ENCODE data around the gene TIMMDC1. TPM values are rescaled to one million over a fixed set of nuclear protein-coding genes. Genes with fewer than 3 reads are reported as not detected.

TIMMDC1 gene
- total and polyA plus RNA-seq, 2 experiments from 2014 or later: 54.3 to 160 TPM

DNA sequence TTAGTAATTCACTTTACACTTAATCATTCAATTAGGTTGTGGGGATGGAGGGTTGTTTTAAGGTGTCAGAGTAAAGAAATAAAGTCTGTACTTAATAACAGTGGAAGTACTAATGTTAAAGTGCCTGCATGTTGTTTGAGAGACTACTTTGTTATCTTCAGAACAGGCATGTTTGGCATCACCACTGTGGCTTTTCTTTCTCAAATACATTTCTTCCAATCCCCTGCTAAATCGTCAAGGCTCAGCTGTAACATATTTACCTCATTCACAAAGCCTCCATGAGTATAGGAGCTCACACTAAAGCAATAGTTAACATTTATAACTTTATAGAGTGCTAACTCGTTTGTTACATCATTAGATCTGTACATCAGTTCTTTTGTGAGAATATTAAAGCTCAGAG lies 2.6 kb downstream of the TIMMDC1 start:
- H3F3A ChIP-seq (ENCODE audit: insufficient read depth): 0 out of 2 replicates have a peak, but pooled peaks cover 3% of the 10 kb centered on the region
- peaks cover 19% of the 10 kb centered on the region for H3K36me3 ChIP-seq (ENCODE audit: low read depth)
- peak overlapping the region; percentile 7 for H3K4me2 ChIP-seq (ENCODE audit: unreplicated experiment)
- H3K9me2 ChIP-seq (ENCODE audit: insufficient read depth): no peaks in the 10 kb centered on the region
- 0 out of 2 replicates have a peak overlapping the region, but pooled peaks have one; percentile 2 for H3K4me3 ChIP-seq
- H2AFZ ChIP-seq: no peak overlapping the region
- TF ChIP-seq EZH2 (IDR thresholded peaks at IDR 0.05; ENCODE audit: insufficient read depth, poor library complexity, severe bottlenecking) (no peak), EZH2phosphoT487 (IDR thresholded peaks at IDR 0.05; ENCODE audit: insufficient read depth, low read depth) (no peak)
- H3K9me3 ChIP-seq (ENCODE audit: low read depth): no peaks in the 10 kb centered on the region
- H3K4me1 ChIP-seq (ENCODE audit: insufficient read depth): peaks cover 16% of the 10 kb centered on the region
- no peak overlapping the region for H3K27ac ChIP-seq
- 38 to 50% methylated on average over 2 of the region's 2 CpGs for WGBS, 2 experiments (ENCODE audit: low coverage in 1 of 2, low lambda C conversion rate in 2 of 2, missing lambda C conversion rate in 2 of 2)
- in situ Hi-C loops (cut with MboI): no loop called here
- H3K9ac ChIP-seq: no peak overlapping the region
- DNase-seq: no peak
- H3K27me3 ChIP-seq (replicated peaks; ENCODE audit: insufficient read depth): no peaks in the 10 kb centered on the region
- no peaks in the 10 kb centered on the region for H4K20me1 ChIP-seq (ENCODE audit: insufficient read depth)
- H3K79me2 ChIP-seq (ENCODE audit: insufficient read depth): peaks cover 54% of the 10 kb centered on the region

DNA sequence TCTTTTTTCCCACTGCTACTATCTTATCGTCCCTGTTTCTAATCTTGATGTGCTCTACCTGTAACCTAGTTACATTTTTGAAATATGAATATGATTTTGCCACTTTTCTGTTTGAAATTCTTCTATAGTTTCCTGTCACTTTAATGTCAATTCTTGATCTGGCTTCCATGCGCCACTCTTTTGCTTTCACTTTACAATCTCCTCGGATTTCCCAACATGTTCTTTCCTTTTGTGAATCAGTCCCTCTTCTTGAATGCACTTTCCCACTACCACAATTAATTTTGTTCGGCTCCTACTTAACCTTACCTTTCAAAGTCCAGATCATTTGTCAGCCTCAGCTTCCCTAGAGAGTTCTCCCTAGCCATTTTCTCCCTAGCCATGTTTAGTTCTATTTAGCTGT lies 8.3 kb downstream of the TIMMDC1 start:
- H3K4me3 ChIP-seq: no peak overlapping the region

DNA sequence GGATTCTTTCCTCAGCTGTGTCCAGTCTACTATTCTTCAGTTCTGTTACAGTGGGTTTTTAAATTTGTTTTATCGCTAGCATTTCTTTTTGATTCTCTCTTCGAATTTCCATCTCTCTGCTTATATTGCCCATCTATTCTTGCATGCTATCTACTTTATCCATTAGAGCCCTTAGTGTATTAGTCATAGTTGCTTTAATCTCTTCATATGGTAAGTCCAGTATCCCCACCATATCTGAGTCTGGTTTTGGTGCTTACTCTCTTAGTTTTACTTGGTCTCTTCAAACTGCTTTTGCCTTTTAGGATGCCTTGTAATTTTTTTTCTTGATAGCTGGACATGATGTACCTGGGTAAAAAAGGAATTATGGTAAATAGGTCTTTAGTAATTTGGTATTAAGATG lies 9.1 kb downstream of the TIMMDC1 start:
- no peaks in the 10 kb centered on the region for H4K20me1 ChIP-seq (ENCODE audit: insufficient read depth)
- no peaks in the 10 kb centered on the region for H3F3A ChIP-seq (ENCODE audit: insufficient read depth)
- H3K4me3 ChIP-seq: no peak overlapping the region
- H3K9ac ChIP-seq: no peak overlapping the region
- H3K4me1 ChIP-seq (ENCODE audit: insufficient read depth): no peaks in the 10 kb centered on the region
- H3K79me2 ChIP-seq (ENCODE audit: insufficient read depth): peaks cover 38% of the 10 kb centered on the region
- no peaks in the 10 kb centered on the region for H3K27me3 ChIP-seq (replicated peaks; ENCODE audit: insufficient read depth)
- no peak overlapping the region for H2AFZ ChIP-seq
- peaks cover 46% of the 10 kb centered on the region for H3K36me3 ChIP-seq (ENCODE audit: low read depth)
- H3K9me3 ChIP-seq (ENCODE audit: low read depth): no peaks in the 10 kb centered on the region
- no peaks in the 10 kb centered on the region for H3K9me2 ChIP-seq (ENCODE audit: insufficient read depth)
- no peak overlapping the region for H3K27ac ChIP-seq
- TF ChIP-seq EZH2 (IDR thresholded peaks at IDR 0.05; ENCODE audit: insufficient read depth, poor library complexity, severe bottlenecking): no peak
- no peak for TF ChIP-seq EZH2phosphoT487 (IDR thresholded peaks at IDR 0.05; ENCODE audit: insufficient read depth, low read depth)
- H3K4me2 ChIP-seq (ENCODE audit: unreplicated experiment): no peak overlapping the region
- in situ Hi-C loops (cut with MboI): no loop called here
- no peak for DNase-seq
- WGBS, 2 experiments (ENCODE audit: low coverage in 1 of 2, low lambda C conversion rate in 2 of 2, missing lambda C conversion rate in 2 of 2): 80 to 93% methylated on average over 2 of the region's 2 CpGs

More for the DNA sequence above, 8.3 kb downstream of the TIMMDC1 start:
- TF ChIP-seq EZH2phosphoT487 (IDR thresholded peaks at IDR 0.05; ENCODE audit: insufficient read depth, low read depth) (no peak), EZH2 (IDR thresholded peaks at IDR 0.05; ENCODE audit: insufficient read depth, poor library complexity, severe bottlenecking) (no peak)
- WGBS, 2 experiments (ENCODE audit: low coverage in 1 of 2, low lambda C conversion rate in 2 of 2, missing lambda C conversion rate in 2 of 2): 84 to 89% methylated on average over 4 of the region's 4 CpGs
- H2AFZ ChIP-seq: no peak overlapping the region
- no peak for DNase-seq
- peaks cover 45% of the 10 kb centered on the region for H3K36me3 ChIP-seq (ENCODE audit: low read depth)
- no peaks in the 10 kb centered on the region for H3K27me3 ChIP-seq (replicated peaks; ENCODE audit: insufficient read depth)
- no peaks in the 10 kb centered on the region for H3F3A ChIP-seq (ENCODE audit: insufficient read depth)
- H3K4me2 ChIP-seq (ENCODE audit: unreplicated experiment): no peak overlapping the region
- in situ Hi-C loops (cut with MboI): no loop called here
- H3K27ac ChIP-seq: no peak overlapping the region
- H3K79me2 ChIP-seq (ENCODE audit: insufficient read depth): peaks cover 40% of the 10 kb centered on the region
- H3K9ac ChIP-seq: no peak overlapping the region
- no peaks in the 10 kb centered on the region for H3K4me1 ChIP-seq (ENCODE audit: insufficient read depth)
- H3K9me2 ChIP-seq (ENCODE audit: insufficient read depth): no peaks in the 10 kb centered on the region
- no peaks in the 10 kb centered on the region for H3K9me3 ChIP-seq (ENCODE audit: low read depth)
- no peaks in the 10 kb centered on the region for H4K20me1 ChIP-seq (ENCODE audit: insufficient read depth)

DNA sequence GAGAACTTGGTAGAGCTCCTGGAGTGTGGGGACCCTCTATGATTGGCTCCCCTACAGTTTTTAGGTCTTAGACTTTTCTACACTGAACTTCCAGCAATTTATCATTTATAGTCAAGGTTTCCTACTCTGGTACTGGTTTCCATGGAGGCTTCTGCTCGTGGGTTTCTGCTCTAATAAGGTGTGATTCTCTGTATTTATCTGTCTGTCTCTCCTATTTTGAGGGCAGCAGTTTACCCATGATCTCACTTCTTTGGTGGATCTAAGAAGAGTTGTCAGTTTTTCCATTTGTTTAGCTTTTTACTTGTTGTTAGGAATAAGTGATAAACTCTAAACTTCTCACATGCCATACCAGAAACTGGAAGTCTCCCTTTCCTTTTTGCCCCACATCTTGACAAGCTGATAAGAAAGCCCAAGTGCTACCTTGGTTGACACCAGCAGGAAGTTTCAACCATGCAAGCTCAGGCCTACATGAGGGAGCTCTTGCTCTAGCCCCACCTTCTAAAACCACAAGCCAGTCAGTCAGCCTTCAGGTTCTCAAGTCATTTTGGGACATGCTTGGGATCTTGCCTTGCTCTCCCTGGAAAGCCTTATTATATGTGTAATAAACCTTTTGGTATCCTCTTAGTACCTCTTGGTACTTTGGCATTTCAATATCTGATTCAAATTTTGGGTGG lies 10.0 kb downstream of the TIMMDC1 start:
- H3K9me3 ChIP-seq (ENCODE audit: low read depth): no peaks in the 10 kb centered on the region
- 79 to 95% methylated on average over 1 of the region's 1 CpG for WGBS, 2 experiments (ENCODE audit: low coverage in 1 of 2, low lambda C conversion rate in 2 of 2, missing lambda C conversion rate in 2 of 2)
- in situ Hi-C loops (cut with MboI): no loop called here
- no peak for DNase-seq
- H3K27me3 ChIP-seq (replicated peaks; ENCODE audit: insufficient read depth): no peaks in the 10 kb centered on the region
- no peak overlapping the region for H2AFZ ChIP-seq
- H3K9ac ChIP-seq: no peak overlapping the region
- no peak overlapping the region for H3K4me3 ChIP-seq
- H3K36me3 ChIP-seq (ENCODE audit: low read depth): peaks cover 43% of the 10 kb centered on the region
- no peaks in the 10 kb centered on the region for H4K20me1 ChIP-seq (ENCODE audit: insufficient read depth)
- H3K4me2 ChIP-seq (ENCODE audit: unreplicated experiment): no peak overlapping the region
- H3K27ac ChIP-seq: no peak overlapping the region
- no peaks in the 10 kb centered on the region for H3F3A ChIP-seq (ENCODE audit: insufficient read depth)
- no peaks in the 10 kb centered on the region for H3K4me1 ChIP-seq (ENCODE audit: insufficient read depth)
- H3K79me2 ChIP-seq (ENCODE audit: insufficient read depth): peaks cover 34% of the 10 kb centered on the region
- TF ChIP-seq EZH2 (IDR thresholded peaks at IDR 0.05; ENCODE audit: insufficient read depth, poor library complexity, severe bottlenecking): no peak
- TF ChIP-seq EZH2phosphoT487 (IDR thresholded peaks at IDR 0.05; ENCODE audit: insufficient read depth, low read depth): no peak
- no peaks in the 10 kb centered on the region for H3K9me2 ChIP-seq (ENCODE audit: insufficient read depth)

All from GM23248 (cell line).